Endothelial cell of umbilical vein (primary cell): ENCODE results near the gene ALDH1L1. TPM values are rescaled to one million over a fixed set of nuclear protein-coding genes. Genes with fewer than 3 reads are reported as not detected.

Source experiments
- BruUV-seq: library from RNA; stranded (reverse); fragments of 400-500 nt; replicated peaks from 2 replicates; lab custom pipeline; 2021; lab: Mats Ljungman, UMichigan
- CTCF ChIA-PET: fragments of 300-600, 350-600 bp; sonication (Branson Sonifier 250); formaldehyde crosslinking; loops from one replicate; lab custom pipeline; 2021; ENCODE audit warnings: antibody characterized with exemption, inconsistent platforms; lab: Charles Lee
- POLR2A ChIA-PET: fragments of 300-600, 350-600 bp; sonication (Branson Sonifier 250); formaldehyde crosslinking; loops from one replicate; lab custom pipeline; 2021; ENCODE audit warnings: antibody characterized with exemption, inconsistent platforms; lab: Charles Lee
- DNase-seq: peaks from one replicate; pipeline ENCODE4 v3.0.0-alpha.2; 2011; ENCODE audit warnings: low read depth, low spot score
- FAIRE-seq: peaks from 2 replicates; lab custom pipeline; 2011; peaks lifted over from hg19 to GRCh38; lab: Jason Lieb, UNC
- H2AFZ ChIP-seq: 2 replicates; pipeline ENCODE4 v1.6.0; 2012; ENCODE audit warnings: low read depth, low read length, control low read depth, inconsistent platforms
- H3K27ac ChIP-seq: 2 replicates; pipeline ENCODE4 v1.5.1; 2011; ENCODE audit warnings: low read depth, mild to moderate bottlenecking, control low read depth, low read length, moderate library complexity; ENCODE audit not compliant: insufficient read depth
- H3K27me3 ChIP-seq, 2 experiments: 2 replicates each; pipeline versions ENCODE4 v1.6.0 to v1.6.1; 2011; ENCODE audit warnings: low read length in 2 of 2, mixed read lengths in 1 of 2; ENCODE audit not compliant: control insufficient read depth in 2 of 2, insufficient read depth in 2 of 2
- H3K36me3 ChIP-seq, 2 experiments: 2 replicates in 1 of 2; 3 replicates in 1 of 2; pipeline ENCODE4 v1.5.1; 2011; ENCODE audit warnings: low read length in 2 of 2, mild to moderate bottlenecking in 1 of 2, moderate library complexity in 1 of 2; ENCODE audit not compliant: control insufficient read depth in 2 of 2, insufficient read depth in 2 of 2; ENCODE audit errors: extremely low read depth in 1 of 2
- H3K4me1 ChIP-seq: 3 replicates; pipeline ENCODE4 v1.5.1; 2011; ENCODE audit warnings: mild to moderate bottlenecking, low read length; ENCODE audit not compliant: control insufficient read depth, insufficient read depth; ENCODE audit errors: extremely low read depth
- H3K4me2 ChIP-seq: 2 replicates; pipeline ENCODE4 v1.6.1; 2011; ENCODE audit warnings: low read length, control low read depth, mixed read lengths; ENCODE audit not compliant: insufficient read depth
- H3K4me3 ChIP-seq, 3 experiments: fragments of 200-600 bp in 1 of 3; sonication (generic), shearing (Covaris generic) in 1 of 3; replicated peaks in 1 of 3; 2 replicates each; pipeline ENCODE4 v1.5.1; 2011 to 2016; ENCODE audit warnings: control low read depth in 3 of 3, low read length in 3 of 3, mild to moderate bottlenecking in 2 of 3, inconsistent platforms in 1 of 3, low read depth in 1 of 3, moderate library complexity in 1 of 3; ENCODE audit not compliant: insufficient read depth in 1 of 3
- H3K79me2 ChIP-seq: 2 replicates; pipeline ENCODE4 v1.6.0; 2012; ENCODE audit warnings: low read length, inconsistent platforms; ENCODE audit not compliant: control insufficient read depth, insufficient read depth
- H3K9ac ChIP-seq: replicated peaks from 2 replicates; pipeline ENCODE3; 2011; ENCODE audit warnings: low read length, control low read depth; ENCODE audit not compliant: insufficient read depth; ENCODE audit errors: extremely low read depth
- H3K9me1 ChIP-seq: replicated peaks from 3 replicates; pipeline ENCODE4 v1.6.0; 2011; ENCODE audit warnings: mild to moderate bottlenecking, low read length; ENCODE audit not compliant: control insufficient read depth, insufficient read depth; ENCODE audit errors: extremely low read depth
- H3K9me3 ChIP-seq: replicated peaks from 2 replicates; pipeline ENCODE4 v1.5.1; 2012; ENCODE audit warnings: low read length, inconsistent platforms; ENCODE audit not compliant: control insufficient read depth, insufficient read depth
- H4K20me1 ChIP-seq: replicated peaks from 2 replicates; pipeline ENCODE3; 2011; ENCODE audit warnings: mild to moderate bottlenecking, low read length; ENCODE audit not compliant: control insufficient read depth, insufficient read depth; ENCODE audit errors: extremely low read depth
- EZH2 ChIP-seq: IDR thresholded peaks from 2 replicates; pipeline ENCODE4 v1.6.1; 2012; ENCODE audit warnings: borderline replicate concordance, low read depth, mild to moderate bottlenecking, moderate library complexity, low read length, inconsistent platforms; ENCODE audit not compliant: severe bottlenecking
- FOS ChIP-seq: IDR thresholded peaks from 2 replicates; pipeline ENCODE4 v1.6.1; 2011; ENCODE audit warnings: mild to moderate bottlenecking, low read length, moderate library complexity, borderline replicate concordance; ENCODE audit not compliant: insufficient read depth
- GATA2 ChIP-seq: IDR thresholded peaks from 2 replicates; pipeline ENCODE4 v1.7.0; 2011; ENCODE audit warnings: low read depth, mild to moderate bottlenecking, moderate library complexity, mixed read lengths, low read length; ENCODE audit not compliant: insufficient read length, insufficient read depth
- JUN ChIP-seq: IDR thresholded peaks from 2 replicates; pipeline ENCODE4 v1.6.1; 2011; ENCODE audit warnings: borderline replicate concordance, low read depth; ENCODE audit not compliant: insufficient read length, insufficient read depth
- dilution Hi-C: fragments of 300-500 bp; cut with MboI; formaldehyde crosslinking; loops from one replicate; pipeline ENCODE4 v1.15.0; 2019; ENCODE audit warnings: low sequenced_read_pairs; ENCODE audit not compliant: extremely low pct_ligation_motif_present
- intact Hi-C: fragments of 100-400 bp; cut with micrococcal nuclease; formaldehyde crosslinking; loops from one replicate; pipeline ENCODE4 v1.10.0; 2022
- polyA plus RNA-seq, 4 experiments: library from polyadenylated mRNA; depleted of rRNA in 3 of 4; stranded (reverse) in 3 of 4; unstranded in 1 of 4; fragments of >200 nt; gene quantifications; 2 replicates each; pipeline versions ENCODE4 v1.2.1 to v1.2.3, GENCODE V29; 2011 to 2012; ENCODE audit warnings: missing spikeins in 1 of 4
- total RNA-seq: library from RNA; stranded (reverse); gene quantifications from 2 replicates; pipeline ENCODE4 v1.2.3, GENCODE V29; 2021
- TF ChIP-seq, protein P1 (sequence below), 2 donors: IDR thresholded peaks; 1 replicate in 1 of 2; 2 replicates in 1 of 2; pipeline ENCODE4 v1.5.1; 2011; ENCODE audit warnings: low read length in 2 of 2, mild to moderate bottlenecking in 2 of 2, moderate library complexity in 2 of 2, control low read depth in 1 of 2, inconsistent platforms in 1 of 2, low read depth in 1 of 2; ENCODE audit not compliant: insufficient read depth in 1 of 2; ENCODE audit errors: extremely low read depth in 1 of 2
- TF ChIP-seq, protein P2 (sequence below): IDR thresholded peaks from 2 replicates; pipeline ENCODE4 v1.6.1; 2011; ENCODE audit not compliant: insufficient read depth, insufficient read length

The ALDH1L1 gene
- total and polyA plus RNA-seq, 2 donors (not counting 3 experiments of a cell fraction or from before 2014, with no cell fraction given): not detected

DNA sequence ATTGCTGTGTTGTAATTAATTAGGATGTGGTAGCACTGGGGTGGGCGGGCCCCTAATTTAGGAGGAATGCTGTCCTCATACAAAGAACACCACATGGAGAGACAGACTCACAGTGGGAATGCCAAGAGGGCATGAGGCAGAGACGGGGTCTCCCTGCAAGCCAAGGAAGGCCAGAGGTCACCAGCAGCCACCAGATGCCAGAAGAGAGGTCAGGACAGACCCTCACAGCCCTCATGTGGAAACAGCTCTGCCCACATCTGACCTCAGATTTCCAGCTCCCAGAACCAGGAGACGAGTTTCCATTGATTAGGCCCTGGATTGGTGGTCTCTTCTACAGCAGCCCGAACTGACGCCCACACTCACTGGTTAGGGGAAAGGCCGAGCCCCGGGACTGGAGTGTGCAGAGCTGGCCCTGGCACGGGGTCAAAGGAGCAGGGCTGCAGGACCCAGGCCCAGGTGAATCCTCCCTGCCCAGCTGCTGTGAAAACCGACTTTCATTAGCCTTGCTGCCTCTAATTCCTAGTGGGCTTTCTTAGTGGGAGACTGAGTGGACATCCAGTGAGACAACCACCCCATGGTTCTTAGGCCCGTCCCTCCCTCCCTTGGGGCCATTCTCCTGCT is 53.5 kb downstream of the ALDH1L1 start:
- DNase-seq: no peak
- dilution Hi-C loops (no loop called here), intact Hi-C loops (no loop called here)
- no peak for TF ChIP-seq GATA2
- no peak for TF ChIP-seq JUN
- no peak for TF ChIP-seq FOS
- TF ChIP-seq, protein P1, sequence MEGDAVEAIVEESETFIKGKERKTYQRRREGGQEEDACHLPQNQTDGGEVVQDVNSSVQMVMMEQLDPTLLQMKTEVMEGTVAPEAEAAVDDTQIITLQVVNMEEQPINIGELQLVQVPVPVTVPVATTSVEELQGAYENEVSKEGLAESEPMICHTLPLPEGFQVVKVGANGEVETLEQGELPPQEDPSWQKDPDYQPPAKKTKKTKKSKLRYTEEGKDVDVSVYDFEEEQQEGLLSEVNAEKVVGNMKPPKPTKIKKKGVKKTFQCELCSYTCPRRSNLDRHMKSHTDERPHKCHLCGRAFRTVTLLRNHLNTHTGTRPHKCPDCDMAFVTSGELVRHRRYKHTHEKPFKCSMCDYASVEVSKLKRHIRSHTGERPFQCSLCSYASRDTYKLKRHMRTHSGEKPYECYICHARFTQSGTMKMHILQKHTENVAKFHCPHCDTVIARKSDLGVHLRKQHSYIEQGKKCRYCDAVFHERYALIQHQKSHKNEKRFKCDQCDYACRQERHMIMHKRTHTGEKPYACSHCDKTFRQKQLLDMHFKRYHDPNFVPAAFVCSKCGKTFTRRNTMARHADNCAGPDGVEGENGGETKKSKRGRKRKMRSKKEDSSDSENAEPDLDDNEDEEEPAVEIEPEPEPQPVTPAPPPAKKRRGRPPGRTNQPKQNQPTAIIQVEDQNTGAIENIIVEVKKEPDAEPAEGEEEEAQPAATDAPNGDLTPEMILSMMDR (IDR thresholded peaks at IDR 0.05; ENCODE audit: extremely low read depth in 1 of 2, insufficient read depth in 1 of 2, low read depth in 1 of 2, low read length in 2 of 2): no peak
- TF ChIP-seq, protein P2, sequence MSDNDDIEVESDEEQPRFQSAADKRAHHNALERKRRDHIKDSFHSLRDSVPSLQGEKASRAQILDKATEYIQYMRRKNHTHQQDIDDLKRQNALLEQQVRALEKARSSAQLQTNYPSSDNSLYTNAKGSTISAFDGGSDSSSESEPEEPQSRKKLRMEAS: no peak
- TF ChIP-seq EZH2: no peak
- H3K4me2 ChIP-seq: no peak overlapping the region
- no peaks in the 10 kb centered on the region for H3K9me1 ChIP-seq
- H3K9ac ChIP-seq: no peak overlapping the region
- FAIRE-seq: no peak
- no peaks in the 10 kb centered on the region for H4K20me1 ChIP-seq
- H3K36me3 ChIP-seq: no peaks in the 10 kb centered on the region
- H3K9me3 ChIP-seq: no peaks in the 10 kb centered on the region
- H2AFZ ChIP-seq: no peak overlapping the region
- peaks cover 0 to 1% of the 10 kb centered on the region in 2 experiments for H3K27me3 ChIP-seq
- CTCF ChIA-PET: interaction anchor here (0.6 to 1.2 kb wide), 2 partner anchors 11 to 72 kb away, joined by 3 to 4 read pairs; no protein-coding TSS in a partner anchor
- POLR2A ChIA-PET: no interaction called here
- peaks cover 11% of the 10 kb centered on the region for H3K4me1 ChIP-seq
- no peak overlapping the region for H3K27ac ChIP-seq
- no TSS peak for BruUV-seq
- no peak overlapping the region for H3K4me3 ChIP-seq
- H3K79me2 ChIP-seq: no peaks in the 10 kb centered on the region
